MCF 10A (cell line): Measurements from ENCODE around the gene UGT3A1. TPM values are rescaled to one million over a fixed set of nuclear protein-coding genes. Genes with fewer than 3 reads are reported as not detected.

ENCODE experiments used
- BruUV-seq: library from RNA; stranded (reverse); fragments of 400-500 nt; replicated peaks from 2 replicates; lab custom pipeline; 2021; lab: Mats Ljungman, UMichigan
- CTCF ChIA-PET: fragments of 300-600 bp; sonication (Branson Sonifier 250); formaldehyde crosslinking; extraction: SDS; loops from one replicate; lab custom pipeline; 2021; ENCODE audit warnings: antibody characterized with exemption, inconsistent platforms; lab: Yijun Ruan, JAX
- POLR2A ChIA-PET: fragments of 300-600, 350-650 bp; sonication (Branson Sonifier 250); formaldehyde crosslinking; extraction: SDS; loops from one replicate; lab custom pipeline; 2020; ENCODE audit warnings: antibody characterized with exemption, inconsistent platforms; lab: Yijun Ruan, JAX
- DNase-seq: peaks from one replicate; pipeline ENCODE4 v3.0.0-alpha.2; 2018; ENCODE audit not compliant: unreplicated experiment
- H3K27ac Mint-ChIP-seq: one replicate; pipeline ENCODE4 v1.8.0; 2022; ENCODE audit warnings: mild to moderate bottlenecking, low read depth, mixed read lengths; ENCODE audit not compliant: unreplicated experiment
- H3K27me3 Mint-ChIP-seq: one replicate; pipeline ENCODE4 v1.8.0; 2022; ENCODE audit warnings: mixed read lengths; ENCODE audit not compliant: insufficient read depth, unreplicated experiment
- H3K36me3 Mint-ChIP-seq: one replicate; pipeline ENCODE4 v1.8.0; 2022; ENCODE audit warnings: mild to moderate bottlenecking, moderate library complexity, mixed read lengths; ENCODE audit not compliant: insufficient read depth, unreplicated experiment
- H3K4me1 Mint-ChIP-seq: one replicate; pipeline ENCODE4 v1.8.0; 2022; ENCODE audit warnings: mixed read lengths; ENCODE audit not compliant: insufficient read depth, unreplicated experiment
- H3K4me3 Mint-ChIP-seq: one replicate; pipeline ENCODE4 v1.8.0; 2022; ENCODE audit warnings: mild to moderate bottlenecking, moderate library complexity, mixed read lengths; ENCODE audit not compliant: unreplicated experiment
- H3K9me3 Mint-ChIP-seq: one replicate; pipeline ENCODE4 v1.8.0; 2022; ENCODE audit warnings: mixed read lengths; ENCODE audit not compliant: unreplicated experiment
- intact Hi-C: fragments of 100-400 bp; cut with micrococcal nuclease; formaldehyde crosslinking; loops from 2 replicates; pipeline ENCODE4 v1.14.1; 2022
- total RNA-seq: library from RNA; stranded (reverse); gene quantifications from 2 replicates; pipeline ENCODE4 v1.2.3, GENCODE V29; 2022
- TF ChIP-seq, protein P1 (sequence below): fragments of 200-600 bp; IDR thresholded peaks from one replicate; pipeline ENCODE4 v1.8.0; 2022; ENCODE audit warnings: antibody characterized with exemption, mild to moderate bottlenecking; ENCODE audit not compliant: unreplicated experiment

UGT3A1 gene
- total RNA-seq, 1 experiment from 2014 or later = not detected

DNA sequence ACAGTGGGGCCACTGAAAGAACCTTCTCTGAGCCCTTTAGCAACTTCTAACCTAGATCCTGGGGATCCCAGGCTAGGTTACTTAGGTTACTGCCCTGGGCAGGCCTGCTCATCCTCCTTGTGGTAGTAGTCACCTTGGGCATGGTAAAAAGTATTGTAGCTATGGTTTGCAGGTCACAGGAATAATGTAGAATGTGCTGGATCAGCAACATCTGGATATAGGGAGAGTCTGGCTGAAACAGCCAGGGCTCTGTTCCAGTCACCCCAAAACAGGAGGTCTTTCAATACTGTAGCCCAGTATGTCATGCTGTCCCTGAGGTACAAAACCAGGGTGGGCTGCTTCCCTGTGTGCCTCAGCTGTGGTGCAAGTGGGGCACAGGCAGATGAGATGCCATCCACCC, 41.9 kb upstream of the UGT3A1 start:
- no peaks in the 10 kb centered on the region for H3K4me1 Mint-ChIP-seq
- CTCF ChIA-PET = interaction anchor here (1.1 to 1.4 kb wide), 2 partner anchors 8 to 45 kb away, joined by 3 to 6 read pairs; no protein-coding TSS in a partner anchor

DNA sequence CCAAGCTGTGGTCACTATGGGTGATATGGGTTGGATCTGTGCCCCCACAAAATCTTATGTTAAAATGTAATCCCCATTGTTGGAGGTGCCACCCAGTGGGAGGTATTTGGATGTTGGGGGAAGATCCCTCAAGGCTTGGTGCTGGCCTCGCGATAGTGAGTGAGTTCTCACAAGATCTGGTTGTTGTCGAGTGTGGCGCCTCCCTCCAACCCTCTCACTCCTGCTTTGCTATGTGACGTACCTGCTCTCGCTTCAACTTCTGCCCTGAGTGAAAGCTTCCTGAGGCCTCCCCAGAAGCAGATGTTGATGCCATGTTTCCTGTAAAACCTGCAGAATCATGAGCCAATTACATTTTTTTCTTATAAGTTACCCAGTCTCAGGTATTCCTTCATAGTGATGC, 40.0 kb upstream of the UGT3A1 start:
- Mint-ChIP-seq H3K36me3 (peaks cover 6% of the 10 kb centered on the region), H3K27me3 (no peaks in the 10 kb centered on the region), H3K27ac (no peak overlapping the region), H3K9me3 (no peaks in the 10 kb centered on the region), H3K4me1 (no peaks in the 10 kb centered on the region), H3K4me3 (no peak overlapping the region)
- TF ChIP-seq, protein P1, sequence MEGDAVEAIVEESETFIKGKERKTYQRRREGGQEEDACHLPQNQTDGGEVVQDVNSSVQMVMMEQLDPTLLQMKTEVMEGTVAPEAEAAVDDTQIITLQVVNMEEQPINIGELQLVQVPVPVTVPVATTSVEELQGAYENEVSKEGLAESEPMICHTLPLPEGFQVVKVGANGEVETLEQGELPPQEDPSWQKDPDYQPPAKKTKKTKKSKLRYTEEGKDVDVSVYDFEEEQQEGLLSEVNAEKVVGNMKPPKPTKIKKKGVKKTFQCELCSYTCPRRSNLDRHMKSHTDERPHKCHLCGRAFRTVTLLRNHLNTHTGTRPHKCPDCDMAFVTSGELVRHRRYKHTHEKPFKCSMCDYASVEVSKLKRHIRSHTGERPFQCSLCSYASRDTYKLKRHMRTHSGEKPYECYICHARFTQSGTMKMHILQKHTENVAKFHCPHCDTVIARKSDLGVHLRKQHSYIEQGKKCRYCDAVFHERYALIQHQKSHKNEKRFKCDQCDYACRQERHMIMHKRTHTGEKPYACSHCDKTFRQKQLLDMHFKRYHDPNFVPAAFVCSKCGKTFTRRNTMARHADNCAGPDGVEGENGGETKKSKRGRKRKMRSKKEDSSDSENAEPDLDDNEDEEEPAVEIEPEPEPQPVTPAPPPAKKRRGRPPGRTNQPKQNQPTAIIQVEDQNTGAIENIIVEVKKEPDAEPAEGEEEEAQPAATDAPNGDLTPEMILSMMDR = no peak
- DNase-seq = no peak
- CTCF ChIA-PET = no interaction called here
- intact Hi-C loops = no loop called here
- no TSS peak for BruUV-seq
- POLR2A ChIA-PET = no interaction called here

More for the DNA sequence above, 41.9 kb upstream of the UGT3A1 start:
- TF ChIP-seq, protein P1 = no peak
- H3K27me3 Mint-ChIP-seq = peaks cover 14% of the 10 kb centered on the region
- no peaks in the 10 kb centered on the region for H3K9me3 Mint-ChIP-seq
- intact Hi-C loops = no loop called here
- H3K4me3 Mint-ChIP-seq = no peak overlapping the region
- POLR2A ChIA-PET = no interaction called here
- H3K27ac Mint-ChIP-seq = no peak overlapping the region
- no TSS peak for BruUV-seq
- no peak for DNase-seq
- H3K36me3 Mint-ChIP-seq = peaks cover 6% of the 10 kb centered on the region

DNA sequence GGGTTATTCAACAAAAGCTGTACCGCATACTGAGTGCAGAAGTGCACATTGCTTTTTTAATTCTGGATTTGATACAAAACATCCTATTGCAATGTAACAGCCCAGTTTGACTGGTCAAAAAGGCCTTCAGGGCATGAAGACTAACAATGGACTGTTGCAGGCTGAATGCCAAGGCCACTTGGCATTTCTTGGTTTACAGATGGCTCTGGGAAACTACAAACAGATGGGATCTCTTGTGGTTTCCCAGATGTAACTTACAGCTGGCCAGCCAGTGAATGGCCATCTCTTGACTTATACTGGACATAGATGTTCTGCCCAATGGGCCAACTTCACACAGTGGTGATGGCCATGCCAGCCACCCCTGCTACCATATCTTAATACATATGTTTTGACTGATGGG, 38.7 kb upstream of the UGT3A1 start:
- H3K36me3 Mint-ChIP-seq = peaks cover 6% of the 10 kb centered on the region
- CTCF ChIA-PET = no interaction called here
- no peak for DNase-seq
- BruUV-seq = no TSS peak
- TF ChIP-seq, protein P1 = no peak
- intact Hi-C loops = no loop called here
- no peak overlapping the region for H3K4me3 Mint-ChIP-seq
- no peak overlapping the region for H3K27ac Mint-ChIP-seq
- H3K27me3 Mint-ChIP-seq = no peaks in the 10 kb centered on the region
- H3K9me3 Mint-ChIP-seq = no peaks in the 10 kb centered on the region
- POLR2A ChIA-PET = no interaction called here
- H3K4me1 Mint-ChIP-seq = no peaks in the 10 kb centered on the region

DNA sequence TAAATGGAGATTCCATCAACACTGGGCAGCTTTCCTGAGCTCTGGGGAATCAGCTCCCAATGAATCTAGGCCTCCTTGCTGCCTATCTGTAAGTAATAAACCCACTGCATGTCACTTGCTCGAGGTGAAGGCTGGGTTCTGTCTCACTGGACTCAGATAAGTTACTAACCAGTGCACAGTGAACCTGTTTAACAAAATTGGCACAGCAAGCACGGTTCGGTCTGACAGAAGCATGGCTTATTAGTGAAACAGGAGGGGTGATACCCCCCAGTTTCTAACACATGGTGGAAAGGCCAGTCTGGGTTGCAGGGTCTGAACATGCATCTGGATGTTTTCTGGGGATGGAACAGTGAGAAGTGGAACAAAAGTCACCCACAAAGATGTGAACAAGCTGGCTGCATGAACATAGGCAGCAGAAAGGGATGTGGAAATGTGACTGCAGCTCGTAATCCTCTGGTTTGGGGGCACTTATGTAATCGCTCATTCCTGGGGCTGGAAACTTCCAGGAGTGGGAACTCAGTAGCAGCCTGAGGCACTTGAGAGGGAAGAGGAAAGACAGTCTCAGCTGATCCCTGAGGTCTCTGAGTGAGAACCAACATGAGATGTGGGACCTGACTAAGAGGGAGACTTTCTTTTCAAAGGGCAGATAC, 37.8 kb upstream of the UGT3A1 start:
- H3K27me3 Mint-ChIP-seq = no peaks in the 10 kb centered on the region
- CTCF ChIA-PET = no interaction called here
- POLR2A ChIA-PET = no interaction called here
- H3K36me3 Mint-ChIP-seq = peaks cover 6% of the 10 kb centered on the region
- intact Hi-C loops = no loop called here
- no TSS peak for BruUV-seq
- no peak overlapping the region for H3K27ac Mint-ChIP-seq
- H3K4me3 Mint-ChIP-seq = no peak overlapping the region
- H3K9me3 Mint-ChIP-seq = no peaks in the 10 kb centered on the region
- TF ChIP-seq, protein P1 = no peak
- no peak for DNase-seq
- peaks cover 5% of the 10 kb centered on the region for H3K4me1 Mint-ChIP-seq
